Progenitor cell of endocrine pancreas (in vitro differentiated cells): ENCODE results near the gene CES2. TPM values are rescaled to one million over a fixed set of nuclear protein-coding genes. Genes with fewer than 3 reads are reported as not detected.

Source experiments
- DNase-seq: peaks from one replicate; pipeline ENCODE4 v3.0.0; 2021; ENCODE audit warnings: low spot score; ENCODE audit not compliant: unreplicated experiment
- H3K27ac Mint-ChIP-seq: 2 replicates; pipeline ENCODE4 v1.8.0; 2021; ENCODE audit warnings: mild to moderate bottlenecking, moderate library complexity, mixed read lengths
- H3K27me3 Mint-ChIP-seq: 2 replicates; pipeline ENCODE4 v1.8.0; 2021; ENCODE audit warnings: mixed read lengths
- H3K36me3 Mint-ChIP-seq: 2 replicates; pipeline ENCODE4 v1.8.0; 2022; ENCODE audit warnings: mixed read lengths; ENCODE audit not compliant: insufficient read depth
- H3K4me1 Mint-ChIP-seq: 2 replicates; pipeline ENCODE4 v1.8.0; 2021; ENCODE audit warnings: low read depth, mixed read lengths
- H3K4me3 Mint-ChIP-seq: 2 replicates; pipeline ENCODE4 v1.8.0; 2021; ENCODE audit warnings: low read depth, mild to moderate bottlenecking, moderate library complexity, mixed read lengths
- H3K9me3 Mint-ChIP-seq: 2 replicates; pipeline ENCODE4 v1.8.0; 2021; ENCODE audit warnings: low read depth, mixed read lengths
- total RNA-seq: library from RNA; stranded (reverse); gene quantifications from 2 replicates; pipeline ENCODE4 v1.2.1, GENCODE V29; 2021
- TF ChIP-seq, protein P1 (sequence below): fragments of 200-600 bp; sonication (generic); IDR thresholded peaks from one replicate; pipeline ENCODE4 v1.5.0; 2021; ENCODE audit warnings: antibody characterized with exemption, mild to moderate bottlenecking; ENCODE audit not compliant: unreplicated experiment

CES2 gene
- total RNA-seq, 1 donor from 2014 or later, result 43.9 TPM

DNA sequence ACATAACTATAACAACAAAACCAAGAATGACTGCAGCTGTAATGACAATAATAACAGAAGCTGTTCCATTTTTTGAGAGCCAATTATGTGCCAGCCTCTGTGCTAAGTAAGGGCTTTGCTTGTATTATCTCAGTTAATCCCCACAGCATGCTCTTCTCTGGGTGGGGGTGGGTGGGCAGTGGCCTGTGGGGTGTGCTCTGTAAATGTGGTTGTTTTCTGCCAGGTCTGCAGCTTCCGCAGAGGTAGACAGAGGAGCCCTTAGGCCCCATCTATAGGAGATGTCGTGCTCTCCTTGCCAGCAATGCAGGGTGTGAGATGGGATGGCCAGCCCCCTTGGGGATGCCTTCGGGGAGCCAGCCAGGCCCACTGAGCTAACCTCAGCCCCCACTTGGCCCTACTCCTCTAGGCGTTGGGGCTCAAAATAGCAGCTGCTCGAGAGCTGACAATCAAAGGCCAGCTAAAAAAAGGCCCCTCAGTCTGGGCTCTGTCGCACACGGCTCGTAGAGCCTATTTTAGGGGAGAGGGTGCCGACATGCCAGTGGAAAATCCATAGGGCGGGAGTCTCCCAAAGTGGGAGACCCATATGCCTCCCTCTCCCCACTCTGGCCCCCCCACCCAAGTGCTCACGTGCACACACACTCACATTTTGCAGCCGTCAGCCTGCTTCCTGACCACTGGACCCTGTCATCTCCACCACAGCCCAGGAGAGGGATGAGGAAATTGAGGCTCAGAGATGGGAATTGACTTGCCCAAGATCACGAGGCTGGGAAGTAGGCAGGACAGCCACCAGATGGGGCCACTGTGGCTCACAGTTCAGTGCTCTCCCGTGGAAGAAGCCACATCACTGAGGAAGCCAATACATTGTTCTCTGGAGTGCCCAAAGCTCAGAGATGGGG, 32.4 kb upstream of the CES2 start:
- TF ChIP-seq, protein P1, sequence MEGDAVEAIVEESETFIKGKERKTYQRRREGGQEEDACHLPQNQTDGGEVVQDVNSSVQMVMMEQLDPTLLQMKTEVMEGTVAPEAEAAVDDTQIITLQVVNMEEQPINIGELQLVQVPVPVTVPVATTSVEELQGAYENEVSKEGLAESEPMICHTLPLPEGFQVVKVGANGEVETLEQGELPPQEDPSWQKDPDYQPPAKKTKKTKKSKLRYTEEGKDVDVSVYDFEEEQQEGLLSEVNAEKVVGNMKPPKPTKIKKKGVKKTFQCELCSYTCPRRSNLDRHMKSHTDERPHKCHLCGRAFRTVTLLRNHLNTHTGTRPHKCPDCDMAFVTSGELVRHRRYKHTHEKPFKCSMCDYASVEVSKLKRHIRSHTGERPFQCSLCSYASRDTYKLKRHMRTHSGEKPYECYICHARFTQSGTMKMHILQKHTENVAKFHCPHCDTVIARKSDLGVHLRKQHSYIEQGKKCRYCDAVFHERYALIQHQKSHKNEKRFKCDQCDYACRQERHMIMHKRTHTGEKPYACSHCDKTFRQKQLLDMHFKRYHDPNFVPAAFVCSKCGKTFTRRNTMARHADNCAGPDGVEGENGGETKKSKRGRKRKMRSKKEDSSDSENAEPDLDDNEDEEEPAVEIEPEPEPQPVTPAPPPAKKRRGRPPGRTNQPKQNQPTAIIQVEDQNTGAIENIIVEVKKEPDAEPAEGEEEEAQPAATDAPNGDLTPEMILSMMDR, result no peak
- H3K27ac Mint-ChIP-seq, result no peak overlapping the region
- H3K27me3 Mint-ChIP-seq, result peaks cover 3% of the 10 kb centered on the region
- no peaks in the 10 kb centered on the region for H3K9me3 Mint-ChIP-seq
- H3K4me1 Mint-ChIP-seq, result peaks cover 17% of the 10 kb centered on the region
- no peaks in the 10 kb centered on the region for H3K36me3 Mint-ChIP-seq
- H3K4me3 Mint-ChIP-seq, result no peak overlapping the region
- no peak for DNase-seq

DNA sequence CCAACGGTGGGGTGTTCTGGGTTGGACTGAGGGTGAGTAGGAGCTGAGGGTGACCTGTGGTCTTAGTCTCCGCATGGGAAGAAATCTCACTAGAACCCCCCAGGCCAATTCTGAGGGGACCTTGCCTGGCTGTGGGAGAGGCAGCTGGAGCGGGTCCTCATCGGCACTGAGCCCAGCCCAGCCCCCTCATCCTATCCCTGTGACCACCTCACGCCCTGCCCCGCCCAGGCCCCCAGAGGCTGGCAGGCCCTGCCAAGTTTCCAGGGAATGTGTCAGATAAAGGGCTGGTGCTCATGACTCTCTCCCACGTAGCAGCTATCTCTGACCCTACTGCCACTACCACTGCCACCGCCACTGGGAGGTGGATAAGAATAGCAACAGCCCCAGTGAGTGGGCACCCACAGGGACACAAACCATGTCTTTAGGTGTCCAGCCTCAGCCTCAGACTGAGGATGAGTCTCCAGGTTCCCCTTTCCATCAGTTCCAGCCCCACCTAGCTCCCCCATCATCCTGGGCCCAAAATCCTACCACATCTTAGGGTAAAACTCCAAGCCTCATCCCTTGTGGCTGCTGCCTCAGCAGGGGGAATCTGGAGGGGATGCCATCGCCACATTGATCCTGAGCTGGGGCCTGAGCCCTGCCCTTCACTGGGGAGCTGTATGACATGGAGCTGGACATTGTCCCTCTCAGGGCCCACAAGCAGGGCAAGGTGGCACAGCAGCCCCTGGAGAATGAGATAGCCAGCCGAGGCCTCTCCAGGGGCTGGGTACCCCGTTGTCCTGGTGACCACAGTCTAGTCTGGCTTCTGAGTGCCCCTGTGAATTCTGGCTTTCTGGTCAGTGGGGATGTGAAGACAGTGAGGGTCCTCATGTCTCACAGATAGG, 31.5 kb upstream of the CES2 start:
- H3K36me3 Mint-ChIP-seq, result no peaks in the 10 kb centered on the region
- TF ChIP-seq, protein P1, result no peak
- peaks cover 8% of the 10 kb centered on the region for H3K27me3 Mint-ChIP-seq
- no peak overlapping the region for H3K27ac Mint-ChIP-seq
- peaks cover 17% of the 10 kb centered on the region for H3K4me1 Mint-ChIP-seq
- no peak overlapping the region for H3K4me3 Mint-ChIP-seq
- no peak for DNase-seq
- H3K9me3 Mint-ChIP-seq, result no peaks in the 10 kb centered on the region

DNA sequence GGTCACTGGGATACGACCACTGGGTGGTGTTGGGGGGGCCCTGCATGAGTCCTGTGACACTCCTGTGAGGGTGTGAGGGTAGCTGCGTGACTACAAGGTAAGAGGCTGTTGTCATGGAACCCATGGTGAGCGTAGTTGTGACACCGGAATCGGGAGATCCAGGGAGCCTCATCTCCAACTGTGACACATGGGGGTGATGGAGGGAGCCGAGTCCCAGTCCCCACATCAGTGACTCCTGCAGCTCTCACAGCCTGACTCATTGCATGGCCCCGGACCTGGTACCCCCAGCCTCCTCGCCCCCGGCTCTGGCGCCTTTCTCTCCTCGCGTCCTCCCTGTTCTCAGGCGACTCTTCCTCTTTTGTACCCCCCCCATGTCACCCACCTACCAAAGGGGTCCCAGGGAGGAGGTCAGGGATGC, 30.9 kb upstream of the CES2 start:
- peaks cover 8% of the 10 kb centered on the region for H3K27me3 Mint-ChIP-seq
- H3K27ac Mint-ChIP-seq, result no peak overlapping the region
- H3K4me1 Mint-ChIP-seq, result peaks cover 17% of the 10 kb centered on the region
- no peak for DNase-seq
- H3K36me3 Mint-ChIP-seq, result no peaks in the 10 kb centered on the region
- TF ChIP-seq, protein P1, result no peak
- H3K9me3 Mint-ChIP-seq, result no peaks in the 10 kb centered on the region
- no peak overlapping the region for H3K4me3 Mint-ChIP-seq

DNA sequence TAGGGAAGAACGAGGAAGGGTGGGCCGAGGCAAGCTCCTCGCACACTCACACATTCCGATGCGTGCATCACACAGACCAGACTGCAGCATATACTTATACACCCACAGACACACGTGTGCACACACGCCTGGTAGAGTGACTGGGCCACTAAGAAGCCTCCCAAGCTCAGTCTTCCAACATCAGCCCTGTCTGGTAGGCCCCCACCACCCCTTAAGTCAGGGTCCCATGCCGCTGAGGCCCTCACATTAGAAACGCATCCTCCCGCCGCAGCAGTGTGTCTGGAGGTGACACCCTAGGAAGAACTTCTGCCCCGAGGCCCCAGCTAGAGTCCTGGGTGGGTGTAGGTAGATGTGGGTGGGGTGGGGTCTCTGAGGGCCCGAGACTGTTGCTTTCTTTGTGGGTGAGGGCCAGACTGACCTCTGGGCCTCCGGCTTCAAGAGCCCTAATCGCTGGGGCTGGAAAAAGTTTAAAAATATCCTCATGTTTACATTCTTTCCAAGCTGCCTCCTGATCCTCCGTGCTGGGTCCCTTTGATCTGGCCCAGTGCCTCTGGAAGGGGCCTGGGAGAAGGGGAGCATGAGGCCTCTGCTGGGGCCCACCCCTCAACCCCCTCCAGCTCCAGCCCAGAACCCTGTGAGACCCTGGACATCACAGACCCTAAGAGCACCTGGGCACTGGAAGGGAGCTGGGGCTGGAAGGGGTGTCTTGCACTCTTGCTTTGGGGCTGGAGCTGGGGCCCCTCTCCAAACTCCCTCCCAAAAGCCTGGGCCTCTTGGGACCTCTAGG, 30.3 kb upstream of the CES2 start:
- Mint-ChIP-seq H3K9me3 (no peaks in the 10 kb centered on the region), H3K27me3 (peaks cover 11% of the 10 kb centered on the region), H3K27ac (no peak overlapping the region), H3K4me1 (peaks cover 11% of the 10 kb centered on the region), H3K4me3 (no peak overlapping the region), H3K36me3 (no peaks in the 10 kb centered on the region)
- TF ChIP-seq, protein P1, result no peak
- no peak for DNase-seq
